Measurements from ENCODE around the gene VRK3.

DNA sequence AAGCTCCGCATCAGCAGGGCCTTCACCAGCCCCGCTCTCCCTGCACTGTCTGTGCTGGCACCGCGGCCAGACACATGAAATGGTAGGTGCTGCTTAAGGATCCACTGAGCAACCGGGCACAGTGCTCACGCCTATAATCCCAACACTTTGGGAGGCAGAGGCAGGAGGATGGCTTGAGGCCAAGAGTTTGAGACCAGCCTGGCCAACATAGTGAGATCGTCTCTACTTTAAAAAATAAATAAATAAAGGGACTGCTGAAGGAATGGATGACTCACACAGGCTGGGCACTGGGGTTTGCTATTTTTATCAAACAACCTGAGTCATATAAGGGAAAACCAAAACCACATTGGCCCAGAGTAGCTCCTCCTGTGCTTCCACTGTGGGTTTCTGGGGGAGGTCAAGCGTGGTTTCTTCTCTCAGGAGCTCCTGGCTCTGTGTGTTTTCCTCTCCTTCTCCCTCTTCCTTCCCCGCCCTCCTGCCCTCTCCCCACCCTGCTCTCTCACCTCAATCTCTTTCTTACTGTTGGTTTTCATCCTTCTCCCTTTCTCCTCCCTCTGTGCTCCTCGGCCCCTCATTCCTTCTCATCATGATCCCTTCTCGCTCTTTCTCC, 21.3 kb downstream of the VRK3 start:
- TF ChIP-seq, protein P1, sequence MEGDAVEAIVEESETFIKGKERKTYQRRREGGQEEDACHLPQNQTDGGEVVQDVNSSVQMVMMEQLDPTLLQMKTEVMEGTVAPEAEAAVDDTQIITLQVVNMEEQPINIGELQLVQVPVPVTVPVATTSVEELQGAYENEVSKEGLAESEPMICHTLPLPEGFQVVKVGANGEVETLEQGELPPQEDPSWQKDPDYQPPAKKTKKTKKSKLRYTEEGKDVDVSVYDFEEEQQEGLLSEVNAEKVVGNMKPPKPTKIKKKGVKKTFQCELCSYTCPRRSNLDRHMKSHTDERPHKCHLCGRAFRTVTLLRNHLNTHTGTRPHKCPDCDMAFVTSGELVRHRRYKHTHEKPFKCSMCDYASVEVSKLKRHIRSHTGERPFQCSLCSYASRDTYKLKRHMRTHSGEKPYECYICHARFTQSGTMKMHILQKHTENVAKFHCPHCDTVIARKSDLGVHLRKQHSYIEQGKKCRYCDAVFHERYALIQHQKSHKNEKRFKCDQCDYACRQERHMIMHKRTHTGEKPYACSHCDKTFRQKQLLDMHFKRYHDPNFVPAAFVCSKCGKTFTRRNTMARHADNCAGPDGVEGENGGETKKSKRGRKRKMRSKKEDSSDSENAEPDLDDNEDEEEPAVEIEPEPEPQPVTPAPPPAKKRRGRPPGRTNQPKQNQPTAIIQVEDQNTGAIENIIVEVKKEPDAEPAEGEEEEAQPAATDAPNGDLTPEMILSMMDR (IDR thresholded peaks at IDR 0.05) = no peak
- TF ChIP-seq POLR2A (IDR thresholded peaks at IDR 0.05) = no peak
- no peak for TF ChIP-seq EP300 (IDR thresholded peaks at IDR 0.05)
- no peak for TF ChIP-seq POLR2AphosphoS5 (IDR thresholded peaks at IDR 0.05)

Data from upper lobe of left lung (tissue), 4 donors.